Esophagus muscularis mucosa (tissue), 4 donors: Measurements from ENCODE around the gene PPP1R37.

Source experiments
- EP300 ChIP-seq: sonication (generic); formaldehyde crosslinking; IDR thresholded peaks from one replicate; pipeline ENCODE4 v1.6.1; 2017; ENCODE audit warnings: antibody characterized with exemption
- POLR2A ChIP-seq: fragments of 450-650 bp; IDR thresholded peaks from one replicate; pipeline ENCODE4 v1.6.1; 2017; ENCODE audit warnings: antibody characterized with exemption, moderate library complexity, mild to moderate bottlenecking, low read depth
- TF ChIP-seq, protein P1 (sequence below), 3 experiments: fragments of 200-600 bp in 2 of 3; fragments of 450-650 bp in 1 of 3; sonication (generic) in 2 of 3; IDR thresholded peaks; one replicate each; pipeline ENCODE4 v1.5.1; 2017 to 2019; ENCODE audit warnings: antibody characterized with exemption in 3 of 3, mild to moderate bottlenecking in 2 of 3, moderate library complexity in 1 of 3

DNA sequence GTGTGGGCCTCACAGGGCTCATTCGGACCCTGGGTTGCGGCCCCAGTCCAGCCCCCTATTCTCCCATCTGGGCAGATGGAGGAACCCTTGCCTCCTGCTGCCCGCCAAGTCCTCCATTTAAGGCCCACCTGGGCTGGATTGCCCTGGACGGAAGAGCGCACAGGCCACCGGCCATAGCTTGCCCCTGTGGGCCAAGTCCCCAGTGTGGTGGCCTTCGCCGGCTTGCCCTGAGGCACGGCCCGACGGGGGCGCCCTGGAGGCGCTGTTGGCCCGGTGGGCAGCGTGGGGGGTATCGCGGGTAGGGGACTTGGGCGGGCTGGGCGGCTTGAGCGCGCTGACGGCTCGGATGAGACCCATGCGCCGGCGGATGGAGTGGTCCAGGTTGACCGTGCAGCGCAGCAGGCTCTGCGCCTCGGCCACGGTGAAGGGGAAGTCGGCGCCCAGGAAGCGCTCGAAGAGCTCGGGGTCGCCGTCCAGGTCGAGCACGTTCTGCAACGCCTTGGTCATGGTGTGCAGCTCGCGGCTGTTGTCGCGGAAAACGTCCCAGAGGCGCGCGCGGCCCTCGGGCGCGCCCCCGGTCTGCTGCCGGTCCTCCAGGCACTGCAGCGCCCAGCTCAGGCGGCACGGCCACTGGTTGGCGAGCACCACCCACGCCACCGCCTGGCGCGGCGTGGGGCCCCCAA, 59.0 kb downstream of the PPP1R37 start:
- TF ChIP-seq, protein P1, sequence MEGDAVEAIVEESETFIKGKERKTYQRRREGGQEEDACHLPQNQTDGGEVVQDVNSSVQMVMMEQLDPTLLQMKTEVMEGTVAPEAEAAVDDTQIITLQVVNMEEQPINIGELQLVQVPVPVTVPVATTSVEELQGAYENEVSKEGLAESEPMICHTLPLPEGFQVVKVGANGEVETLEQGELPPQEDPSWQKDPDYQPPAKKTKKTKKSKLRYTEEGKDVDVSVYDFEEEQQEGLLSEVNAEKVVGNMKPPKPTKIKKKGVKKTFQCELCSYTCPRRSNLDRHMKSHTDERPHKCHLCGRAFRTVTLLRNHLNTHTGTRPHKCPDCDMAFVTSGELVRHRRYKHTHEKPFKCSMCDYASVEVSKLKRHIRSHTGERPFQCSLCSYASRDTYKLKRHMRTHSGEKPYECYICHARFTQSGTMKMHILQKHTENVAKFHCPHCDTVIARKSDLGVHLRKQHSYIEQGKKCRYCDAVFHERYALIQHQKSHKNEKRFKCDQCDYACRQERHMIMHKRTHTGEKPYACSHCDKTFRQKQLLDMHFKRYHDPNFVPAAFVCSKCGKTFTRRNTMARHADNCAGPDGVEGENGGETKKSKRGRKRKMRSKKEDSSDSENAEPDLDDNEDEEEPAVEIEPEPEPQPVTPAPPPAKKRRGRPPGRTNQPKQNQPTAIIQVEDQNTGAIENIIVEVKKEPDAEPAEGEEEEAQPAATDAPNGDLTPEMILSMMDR (IDR thresholded peaks at IDR 0.05), result no peak
- TF ChIP-seq POLR2A (no peak), EP300 (no peak)
